ENCODE results near the gene ADIPOQ. TPM values are rescaled to one million over a fixed set of nuclear protein-coding genes. Genes with fewer than 3 reads are reported as not detected.
"Not testable (repeated sequence)": the region's sequence is repeated elsewhere in the genome, so short reads cannot be mapped to it uniquely, and the experiment has no call there.

ADIPOQ gene
- total RNA-seq, 4 donors from 2014 or later: 321 to 1,997 (median 1,475) TPM

GRCh38 chr3:186902713-186903112 is 60.2 kb downstream of the ADIPOQ start:
- no peak for DNase-seq (ENCODE audit: low spot score)

GRCh38 chr3:186903676-186904075 is 61.2 kb downstream of the ADIPOQ start:
- not testable (repeated sequence) for DNase-seq (ENCODE audit: low spot score); ATAC-seq (ENCODE audit: low FRiP score)

More at GRCh38 chr3:186902713-186903112, 60.2 kb downstream of the ADIPOQ start:
- no peak for TF ChIP-seq CTCF (IDR thresholded peaks at IDR 0.05)
- no peak for ATAC-seq (ENCODE audit: low FRiP score)

GRCh38 chr3:186907075-186907474 is 64.6 kb downstream of the ADIPOQ start:
- ATAC-seq (ENCODE audit: low FRiP score); DNase-seq (ENCODE audit: low spot score): not testable (repeated sequence)

Other genes starting within 250 kb of the ADIPOQ start
- not detected for gene AHSG, start 229.7 kb upstream of the ADIPOQ start, total RNA-seq
- gene FETUB, start 202.3 kb upstream of the ADIPOQ start, total RNA-seq: not detected
- gene HRG, start 176.7 kb upstream of the ADIPOQ start, total RNA-seq: not detected
- under 1 TPM in 1 of 4 donors, not detected in 3; 0.09 TPM for gene KNG1, start 125.4 kb upstream of the ADIPOQ start, total RNA-seq
- 100 to 1,000 TPM; 315 to 515 (median 413) TPM for gene EIF4A2, start 59.1 kb upstream of the ADIPOQ start, total RNA-seq
- 10 to 100 TPM in 2 of 4 donors, 1 to 10 TPM in 2; 6.1 to 10.7 (median 9.4) TPM for gene RFC4, start 36.2 kb upstream of the ADIPOQ start, total RNA-seq
- gene ST6GAL1, start 87.8 kb downstream of the ADIPOQ start, total RNA-seq: 100 to 1,000 TPM in 1 of 4 donors, 10 to 100 TPM in 3; 51.3 to 113 (median 65.5) TPM